Gastroesophageal sphincter (tissue), 4 donors: ENCODE results near the gene NANOS3. TPM values are rescaled to one million over a fixed set of nuclear protein-coding genes. Genes with fewer than 3 reads are reported as not detected.
"Not testable (repeated sequence)": the region's sequence is repeated elsewhere in the genome, so short reads cannot be mapped to it uniquely, and the experiment has no call there.

Experiments used
- ATAC-seq: fragments of 150-250 bp; one replicate; pipeline ENCODE4 v1.9.1; 2016; ENCODE audit warnings: mild to moderate bottlenecking, moderate library complexity
- H3K27ac ChIP-seq, 4 donors: fragments of 200-600 bp; sonication (generic) in 3 of 4; 1 replicate in 3 of 4; 2 replicates in 1 of 4; pipeline ENCODE4 v1.5.1; 2016 to 2019
- H3K27me3 ChIP-seq: fragments of 200-600 bp; sonication (generic); one replicate; pipeline ENCODE4 v1.5.1; 2019
- H3K36me3 ChIP-seq, 2 donors: fragments of 200-600 bp; sonication (generic); one replicate each; pipeline ENCODE4 v1.5.1; 2019; ENCODE audit warnings: control low read depth in 1 of 2
- H3K4me1 ChIP-seq, 3 donors: fragments of 200-600 bp; sonication (generic); 1 replicate in 2 of 3; 2 replicates in 1 of 3; pipeline ENCODE4 v1.5.1; 2016 to 2019; ENCODE audit warnings: control low read depth in 2 of 3
- H3K4me3 ChIP-seq, 2 donors: fragments of 200-600 bp; sonication (generic); one replicate each; pipeline ENCODE4 v1.5.1; 2019; ENCODE audit warnings: mild to moderate bottlenecking in 1 of 2, moderate library complexity in 1 of 2
- H3K9me3 ChIP-seq, 3 donors: fragments of 200-600 bp; sonication (generic); one replicate each; pipeline ENCODE4 v1.5.1; 2017 to 2019; ENCODE audit warnings: control low read depth in 2 of 3
- EP300 ChIP-seq: sonication (generic); formaldehyde crosslinking; IDR thresholded peaks from one replicate; pipeline ENCODE4 v1.6.1; 2017; ENCODE audit warnings: antibody characterized with exemption, mild to moderate bottlenecking
- POLR2A ChIP-seq, 2 donors: fragments of 450-650 bp; IDR thresholded peaks; one replicate each; pipeline ENCODE4 v1.6.1; 2017; ENCODE audit warnings: antibody characterized with exemption in 2 of 2, mild to moderate bottlenecking in 2 of 2, moderate library complexity in 1 of 2
- POLR2AphosphoS5 ChIP-seq: sonication (generic); formaldehyde crosslinking; IDR thresholded peaks from one replicate; pipeline ENCODE4 v1.6.1; 2017; ENCODE audit warnings: antibody characterized with exemption
- WGBS, 2 donors: methylation state at CpG; one replicate each; pipeline ENCODE4 v1.1.5; 2018; ENCODE audit warnings: low coverage in 1 of 2; 5-methylcytosine and 5-hydroxymethylcytosine counted together
- total RNA-seq, 4 donors: library from RNA; depleted of rRNA; stranded (reverse); fragments of >200 nt; gene quantifications; one replicate each; pipeline ENCODE4 v1.1.0, GENCODE V29; 2016
- TF ChIP-seq, protein P1 (sequence below), 4 experiments: fragments of 200-600 bp in 2 of 4; fragments of 450-650 bp in 2 of 4; sonication (generic) in 1 of 4; IDR thresholded peaks; one replicate each; pipeline ENCODE4 v1.5.1; 2017 to 2019; ENCODE audit warnings: antibody characterized with exemption in 4 of 4, mild to moderate bottlenecking in 2 of 4, moderate library complexity in 2 of 4

The NANOS3 gene
- total RNA-seq, 4 donors from 2014 or later, result 1.1 to 5.0 TPM; not detected in 2

DNA sequence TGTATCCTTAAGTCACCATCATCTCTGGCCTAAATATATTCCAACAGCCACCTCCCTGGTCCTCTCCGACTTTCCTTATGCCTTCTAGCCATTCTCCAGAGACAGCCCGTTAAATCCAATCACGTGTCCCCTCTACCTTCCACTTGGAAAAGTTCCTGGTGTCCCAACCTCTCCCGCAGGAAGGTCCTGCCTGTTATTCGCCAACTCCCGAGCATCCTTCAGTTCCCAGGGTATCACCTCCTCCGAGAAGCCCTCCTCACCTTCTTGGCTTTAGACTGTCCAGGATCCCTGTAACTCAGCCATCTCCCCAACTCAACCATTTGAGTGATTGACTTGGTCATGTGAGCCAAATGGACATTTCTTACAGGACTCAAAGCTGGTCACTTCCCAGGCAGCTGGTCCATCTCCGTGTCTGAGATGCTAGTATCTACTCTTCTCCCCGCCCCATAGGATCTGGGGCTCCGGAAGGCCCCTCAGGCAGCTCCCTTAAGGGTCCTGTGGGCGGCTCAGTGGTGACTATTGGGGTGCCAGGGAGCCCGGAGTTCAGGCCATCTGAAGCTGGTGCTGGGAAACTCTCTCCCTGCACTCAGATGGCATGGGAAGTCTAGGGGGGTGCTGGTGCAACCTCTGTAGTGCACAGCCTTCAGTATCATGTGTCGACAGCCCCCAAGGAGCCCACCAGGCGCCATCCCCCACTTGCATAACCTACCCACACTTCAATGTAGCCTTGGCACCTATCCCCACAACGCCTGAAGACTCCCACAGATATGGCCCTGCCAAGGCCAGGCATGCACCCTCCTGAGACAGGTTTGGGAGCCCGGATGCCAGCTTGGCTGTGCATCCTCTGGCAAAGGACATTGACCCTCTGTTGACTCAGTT, 27.9 kb upstream of the NANOS3 start:
- H3K36me3 ChIP-seq, result no peaks in the 10 kb centered on the region
- H3K4me1 ChIP-seq, result peaks cover 0 to 90% (median 32%) of the 10 kb centered on the region in 3 donors
- H3K27ac ChIP-seq, result peak overlapping the region; percentile 97 to 100 (median 100)
- no peak for ATAC-seq
- no peaks in the 10 kb centered on the region for H3K27me3 ChIP-seq
- no peaks in the 10 kb centered on the region for H3K9me3 ChIP-seq
- H3K4me3 ChIP-seq, result no peak overlapping the region
- 37 to 46% methylated on average over 8 to 9 of the region's 16 CpGs for WGBS, 2 donors
- TF ChIP-seq EP300 (no peak), POLR2A (IDR thresholded peaks at IDR 0.05) (no peak), POLR2AphosphoS5 (no peak)
- TF ChIP-seq, protein P1, sequence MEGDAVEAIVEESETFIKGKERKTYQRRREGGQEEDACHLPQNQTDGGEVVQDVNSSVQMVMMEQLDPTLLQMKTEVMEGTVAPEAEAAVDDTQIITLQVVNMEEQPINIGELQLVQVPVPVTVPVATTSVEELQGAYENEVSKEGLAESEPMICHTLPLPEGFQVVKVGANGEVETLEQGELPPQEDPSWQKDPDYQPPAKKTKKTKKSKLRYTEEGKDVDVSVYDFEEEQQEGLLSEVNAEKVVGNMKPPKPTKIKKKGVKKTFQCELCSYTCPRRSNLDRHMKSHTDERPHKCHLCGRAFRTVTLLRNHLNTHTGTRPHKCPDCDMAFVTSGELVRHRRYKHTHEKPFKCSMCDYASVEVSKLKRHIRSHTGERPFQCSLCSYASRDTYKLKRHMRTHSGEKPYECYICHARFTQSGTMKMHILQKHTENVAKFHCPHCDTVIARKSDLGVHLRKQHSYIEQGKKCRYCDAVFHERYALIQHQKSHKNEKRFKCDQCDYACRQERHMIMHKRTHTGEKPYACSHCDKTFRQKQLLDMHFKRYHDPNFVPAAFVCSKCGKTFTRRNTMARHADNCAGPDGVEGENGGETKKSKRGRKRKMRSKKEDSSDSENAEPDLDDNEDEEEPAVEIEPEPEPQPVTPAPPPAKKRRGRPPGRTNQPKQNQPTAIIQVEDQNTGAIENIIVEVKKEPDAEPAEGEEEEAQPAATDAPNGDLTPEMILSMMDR (IDR thresholded peaks at IDR 0.05), result no peak

DNA sequence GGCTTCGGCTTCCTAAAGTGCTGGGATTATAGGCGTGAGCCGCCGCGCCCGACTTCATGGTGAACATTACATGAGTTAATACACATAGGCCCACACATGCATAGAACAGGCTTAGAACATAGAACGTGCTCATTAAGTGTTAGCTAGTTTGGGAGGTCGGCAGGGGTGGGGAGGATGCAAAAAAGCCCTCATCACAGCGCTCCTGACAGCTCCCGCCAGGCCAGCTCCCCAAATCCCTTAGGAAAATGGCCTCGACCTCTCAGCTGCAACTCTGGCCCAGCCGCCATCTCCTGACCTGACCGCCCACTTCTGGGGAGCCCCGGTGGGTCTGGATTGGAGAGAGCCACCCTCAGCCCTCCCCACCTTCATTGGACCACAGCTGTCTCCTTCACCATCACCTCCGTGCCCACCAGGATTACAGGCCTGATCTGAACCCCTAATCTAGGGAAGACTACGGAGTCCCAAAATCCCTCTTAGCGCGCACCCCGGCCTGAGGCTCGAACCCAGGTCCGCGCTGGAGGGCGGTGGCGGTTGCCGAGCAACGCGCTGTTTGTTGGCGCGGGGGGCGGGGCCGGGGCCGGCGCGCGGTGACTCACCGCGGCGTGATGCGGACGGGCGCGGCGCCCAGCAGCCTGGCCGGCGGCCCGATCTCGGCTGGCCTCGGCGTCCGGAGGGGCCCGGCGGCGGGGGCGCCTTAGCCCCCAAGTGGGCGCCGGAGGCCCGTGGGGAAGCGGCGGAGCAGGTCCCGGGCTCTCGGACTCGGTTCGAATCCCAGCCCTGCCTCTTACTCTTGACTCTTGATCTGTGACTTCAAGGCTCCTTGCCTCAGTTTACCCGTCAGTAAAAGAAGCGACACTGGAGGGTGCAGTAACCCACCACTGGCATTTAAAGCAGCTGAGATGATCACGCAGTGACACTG, 26.7 kb upstream of the NANOS3 start:
- Histone ChIP-seq H3K27me3 (no peaks in the 10 kb centered on the region), H3K4me1 (peaks cover 0 to 82% (median 31%) of the 10 kb centered on the region in 3 donors), H3K9me3 (no peaks in the 10 kb centered on the region), H3K36me3 (no peaks in the 10 kb centered on the region), H3K4me3 (peak overlapping the region; percentile 4 to 50), H3K27ac (peak overlapping the region; percentile 97 to 100 (median 100))
- TF ChIP-seq EP300 (no peak), POLR2AphosphoS5 (peak; percentile 8), POLR2A (IDR thresholded peaks at IDR 0.05) (peak; percentile 32 to 53)
- TF ChIP-seq, protein P1 (IDR thresholded peaks at IDR 0.05), result no peak
- peak; percentile 59 for ATAC-seq
- WGBS, 2 donors, result 38 to 90% methylated on average over 6 of the region's 66 CpGs

DNA sequence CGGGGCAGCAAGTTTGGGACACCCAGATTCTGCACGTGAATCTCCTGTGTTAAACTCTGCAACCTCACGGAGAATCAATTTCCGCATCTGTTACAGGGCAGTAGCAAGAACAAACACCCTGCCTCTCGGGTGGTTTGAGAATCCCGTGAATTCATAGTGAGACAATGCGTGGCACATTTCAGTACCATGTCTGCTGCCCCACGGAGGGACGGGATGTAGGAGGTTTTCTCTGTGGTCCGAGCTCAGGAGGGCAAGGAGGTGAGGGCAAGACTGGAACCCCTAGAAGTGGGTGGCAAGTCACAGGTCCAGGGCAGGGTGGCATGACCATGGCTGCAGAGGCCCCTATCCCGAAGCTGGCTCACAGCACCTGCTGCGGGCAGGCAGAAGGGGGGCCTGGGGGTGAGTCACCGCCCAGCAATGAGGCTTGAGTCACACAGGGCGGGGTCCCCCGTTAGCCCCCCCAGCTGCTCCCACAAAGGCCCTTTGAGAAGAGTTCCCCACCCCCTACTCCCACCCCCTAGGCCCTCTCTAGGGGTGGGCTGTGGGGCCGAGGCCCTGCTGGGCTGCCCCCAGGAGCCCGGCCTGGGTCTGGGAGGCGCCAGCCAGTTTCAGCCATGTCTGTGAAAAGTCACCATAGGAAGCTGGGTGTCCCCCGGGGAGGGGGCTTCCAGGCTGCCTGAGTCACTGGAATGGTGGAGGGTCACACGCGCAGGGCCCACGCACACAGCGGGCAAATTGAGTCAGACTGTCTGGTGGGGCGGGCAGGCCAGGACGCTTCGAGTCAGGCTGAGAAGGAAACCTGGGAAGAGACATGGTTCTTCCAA, 25.8 kb upstream of the NANOS3 start:
- WGBS, 2 donors, result 0 to 4% methylated on average over 7 to 10 of the region's 26 CpGs
- TF ChIP-seq EP300 (no peak), POLR2A (IDR thresholded peaks at IDR 0.05) (peak in 1 of 2 donors; percentile 22), POLR2AphosphoS5 (peak; percentile 97)
- TF ChIP-seq, protein P1 (IDR thresholded peaks at IDR 0.05), result no peak
- Histone ChIP-seq H3K4me3 (peak overlapping the region; percentile 4 to 50), H3K36me3 (no peaks in the 10 kb centered on the region), H3K27ac (peak overlapping the region; percentile 97 to 100 (median 100)), H3K9me3 (no peaks in the 10 kb centered on the region), H3K4me1 (peaks cover 0 to 77% (median 27%) of the 10 kb centered on the region in 3 donors), H3K27me3 (no peaks in the 10 kb centered on the region)
- peak; percentile 72 for ATAC-seq

DNA sequence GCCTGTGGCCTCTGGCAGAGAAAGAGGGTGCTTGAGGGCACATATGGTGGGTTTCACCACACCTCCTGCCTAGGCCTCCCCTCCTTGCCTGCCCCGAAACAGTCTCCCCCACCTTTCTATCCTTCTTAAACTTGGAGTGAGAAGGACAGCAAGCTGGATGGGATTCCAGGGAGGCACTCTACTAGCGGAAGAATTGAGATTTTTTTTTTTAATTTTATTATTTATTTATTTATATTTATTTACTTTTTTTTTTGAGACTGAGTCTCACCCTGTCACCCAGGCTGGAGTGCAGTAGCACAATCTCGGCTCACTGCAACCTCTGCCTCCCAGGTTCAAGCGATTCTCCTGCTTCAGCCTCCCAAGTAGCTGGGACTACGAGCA, 25.2 kb upstream of the NANOS3 start:
- 0 to 49% methylated on average over 1 to 4 of the region's 5 CpGs for WGBS, 2 donors
- not testable (repeated sequence) for ATAC-seq, H3K9me3 ChIP-seq, H3K27me3 ChIP-seq, H3K36me3 ChIP-seq, H3K4me3 ChIP-seq
- peaks cover 0 to 71% (median 21%) of the 10 kb centered on the region in 3 donors for H3K4me1 ChIP-seq
- H3K27ac ChIP-seq, result peak overlapping the region; percentile 97 to 100 (median 100)

DNA sequence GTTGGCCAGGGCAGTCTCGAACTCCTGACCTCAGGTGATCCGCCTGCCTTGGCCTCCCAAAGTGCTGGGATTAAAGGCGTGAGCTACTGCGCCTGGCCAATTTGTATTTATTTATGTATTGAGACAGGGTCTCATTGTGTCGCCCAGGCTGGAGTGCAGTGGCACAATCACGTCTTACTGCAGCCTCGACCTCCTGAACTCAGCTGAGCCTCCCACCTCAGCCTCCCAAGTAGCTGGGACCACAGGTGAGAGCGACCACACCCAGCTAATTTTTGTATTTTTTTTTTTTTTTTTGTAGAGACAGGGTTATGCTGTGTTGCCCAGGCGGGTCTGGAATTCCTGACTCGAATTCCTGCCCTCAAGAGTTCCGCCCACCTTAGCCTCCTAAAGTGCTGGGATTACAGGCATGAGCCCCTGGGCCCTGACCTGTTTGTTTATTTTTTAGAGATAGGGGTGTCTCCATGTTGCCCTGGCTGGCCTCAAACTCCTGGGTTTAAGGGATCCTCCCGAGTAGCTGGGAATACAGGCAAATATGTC, 24.7 kb upstream of the NANOS3 start:
- H3K36me3 ChIP-seq, H3K4me3 ChIP-seq, H3K27me3 ChIP-seq, H3K9me3 ChIP-seq, ATAC-seq: not testable (repeated sequence)
- WGBS, 2 donors, result 66 to 70% methylated on average over 2 to 11 of the region's 12 CpGs
- H3K27ac ChIP-seq, result peak overlapping the region; percentile 97 to 100 (median 100)
- peaks cover 0 to 66% (median 21%) of the 10 kb centered on the region in 3 donors for H3K4me1 ChIP-seq
